H7 (cell line): ENCODE results near the gene MGAT5B. TPM values are rescaled to one million over a fixed set of nuclear protein-coding genes. Genes with fewer than 3 reads are reported as not detected.

Experiments
- DNase-seq: peaks from one replicate; pipeline ENCODE4 v3.0.0; 2012
- H3K27me3 ChIP-seq: 2 replicates; pipeline ENCODE4 v1.6.0; 2011; ENCODE audit warnings: mild to moderate bottlenecking, low read length; ENCODE audit not compliant: control insufficient read depth, insufficient read depth
- H3K36me3 ChIP-seq: replicated peaks from 2 replicates; pipeline ENCODE4 v1.5.1; 2011; ENCODE audit warnings: low read length; ENCODE audit not compliant: control insufficient read depth, insufficient read depth
- H3K4me3 ChIP-seq: 2 replicates; pipeline ENCODE4 v1.5.1; 2011; ENCODE audit warnings: low read depth, mild to moderate bottlenecking, control low read depth, low read length, moderate library complexity; ENCODE audit not compliant: insufficient read depth
- total RNA-seq: library from RNA; depleted of rRNA; stranded (reverse); fragments of >200 nt; shearing (Covaris generic); gene quantifications from 2 replicates; pipeline ENCODE4 v1.2.3, GENCODE V29; 2014

The MGAT5B gene
- total RNA-seq, 1 experiment from 2014 or later: 3.7 TPM

- no peaks in the 10 kb centered on the region for H3K36me3 ChIP-seq
- no peaks in the 10 kb centered on the region for H3K27me3 ChIP-seq
- no peak for DNase-seq
- H3K4me3 ChIP-seq: no peak overlapping the region
These were observed 25.6 kb downstream of the MGAT5B start for GRCh38 chr17:76893623-76894334.

- no peak for DNase-seq
- Histone ChIP-seq H3K4me3 (no peak overlapping the region), H3K36me3 (no peaks in the 10 kb centered on the region), H3K27me3 (no peaks in the 10 kb centered on the region)
These were observed 26.6 kb downstream of the MGAT5B start for GRCh38 chr17:76894842-76895241.

- no peaks in the 10 kb centered on the region for H3K36me3 ChIP-seq
- H3K27me3 ChIP-seq: no peaks in the 10 kb centered on the region; the same call in 1 of the 2 replicates
- H3K4me3 ChIP-seq: no peak overlapping the region
- DNase-seq: no peak
These were observed 28.8 kb downstream of the MGAT5B start for GRCh38 chr17:76897023-76897422.

GRCh38 chr17:76899414-76899813, 31.2 kb downstream of the MGAT5B start:
- no peak overlapping the region for H3K4me3 ChIP-seq
- H3K27me3 ChIP-seq: no peaks in the 10 kb centered on the region; the same call in 1 of the 2 replicates
- DNase-seq: no peak
- H3K36me3 ChIP-seq: no peaks in the 10 kb centered on the region

GRCh38 chr17:76900723-76901122, 32.5 kb downstream of the MGAT5B start:
- no peak overlapping the region for H3K4me3 ChIP-seq
- no peaks in the 10 kb centered on the region; the same call in 1 of the 2 replicates for H3K27me3 ChIP-seq
- DNase-seq: no peak
- H3K36me3 ChIP-seq: no peaks in the 10 kb centered on the region

- no peaks in the 10 kb centered on the region; the same call in 1 of the 2 replicates for H3K27me3 ChIP-seq
- H3K4me3 ChIP-seq: no peak overlapping the region
- no peaks in the 10 kb centered on the region for H3K36me3 ChIP-seq
These were observed 33.5 kb downstream of the MGAT5B start for GRCh38 chr17:76901542-76902197.

GRCh38 chr17:76902476-76902875, 34.3 kb downstream of the MGAT5B start:
- no peak for DNase-seq
- Histone ChIP-seq H3K4me3 (no peak overlapping the region), H3K36me3 (no peaks in the 10 kb centered on the region), H3K27me3 (no peaks in the 10 kb centered on the region; the same call in 1 of the 2 replicates)

More at GRCh38 chr17:76901542-76902197, 33.5 kb downstream of the MGAT5B start:
- no peak for DNase-seq

- Histone ChIP-seq H3K27me3 (no peaks in the 10 kb centered on the region; the same call in 1 of the 2 replicates), H3K4me3 (no peak overlapping the region), H3K36me3 (no peaks in the 10 kb centered on the region)
- DNase-seq: no peak
These were observed 35.4 kb downstream of the MGAT5B start for GRCh38 chr17:76903631-76904030.

- no peak for DNase-seq
- H3K4me3 ChIP-seq: no peak overlapping the region
- H3K36me3 ChIP-seq: no peaks in the 10 kb centered on the region
- no peaks in the 10 kb centered on the region; the same call in 1 of the 2 replicates for H3K27me3 ChIP-seq
These were observed 35.9 kb downstream of the MGAT5B start for GRCh38 chr17:76904116-76904515.

- Histone ChIP-seq H3K36me3 (no peaks in the 10 kb centered on the region), H3K27me3 (no peaks in the 10 kb centered on the region; the same call in 1 of the 2 replicates), H3K4me3 (no peak overlapping the region)
- DNase-seq: no peak
These were observed 36.8 kb downstream of the MGAT5B start for GRCh38 chr17:76905036-76905435.

- H3K27me3 ChIP-seq: no peaks in the 10 kb centered on the region; the same call in 1 of the 2 replicates
- no peak overlapping the region for H3K4me3 ChIP-seq
- DNase-seq: peak; percentile 87
- no peaks in the 10 kb centered on the region for H3K36me3 ChIP-seq
These were observed 37.6 kb downstream of the MGAT5B start for GRCh38 chr17:76905836-76906235.

- H3K4me3 ChIP-seq: no peak overlapping the region
- no peaks in the 10 kb centered on the region; the same call in 1 of the 2 replicates for H3K27me3 ChIP-seq
- H3K36me3 ChIP-seq: no peaks in the 10 kb centered on the region
- DNase-seq: no peak
These were observed 38.3 kb downstream of the MGAT5B start for GRCh38 chr17:76906463-76906862.

GRCh38 chr17:76907352-76907751, 39.1 kb downstream of the MGAT5B start:
- Histone ChIP-seq H3K27me3 (no peaks in the 10 kb centered on the region), H3K4me3 (no peak overlapping the region), H3K36me3 (no peaks in the 10 kb centered on the region; the same call in 1 of the 2 replicates)
- no peak for DNase-seq

GRCh38 chr17:76909971-76910760, 42.0 kb downstream of the MGAT5B start:
- peak; percentile 93 for DNase-seq

More at GRCh38 chr17:76909971-76910760, 42.0 kb downstream of the MGAT5B start:
- Histone ChIP-seq H3K27me3 (no peaks in the 10 kb centered on the region), H3K36me3 (no peaks in the 10 kb centered on the region; the same call in 1 of the 2 replicates), H3K4me3 (no peak overlapping the region)
